ACHN (cell line): Measurements from ENCODE around the gene TBC1D22A.

Source experiments
- DNase-seq: peaks from one replicate; pipeline ENCODE4 v3.0.0-alpha.2; 2015
- in situ Hi-C: cut with HindIII; loops from 2 replicates; pipeline ENCODE4 v1.10.0; 2017; ENCODE audit warnings: low sequenced_read_pairs, low pct_ligation_motif_present, low pct_unique_long_range_greater_than_20kb

Gene TBC1D22A

GRCh38 chr22:47011859-47012258 is 249.4 kb downstream of the TBC1D22A start:
- in situ Hi-C loops, result no loop called here

GRCh38 chr22:47012589-47013370 is 250.3 kb downstream of the TBC1D22A start:
- in situ Hi-C loops, result no loop called here
- peak; percentile 6 for DNase-seq

More at GRCh38 chr22:47011859-47012258, 249.4 kb downstream of the TBC1D22A start:
- no peak for DNase-seq

- no peak for DNase-seq
- in situ Hi-C loops, result no loop called here
Measured at GRCh38 chr22:47013861-47014635, 251.6 kb downstream of the TBC1D22A start.

GRCh38 chr22:47014636-47015345 is 252.3 kb downstream of the TBC1D22A start:
- no peak for DNase-seq
- in situ Hi-C loops, result no loop called here

GRCh38 chr22:47015589-47016178 is 253.2 kb downstream of the TBC1D22A start:
- no peak for DNase-seq
- in situ Hi-C loops, result no loop called here

GRCh38 chr22:47016631-47017030 is 254.2 kb downstream of the TBC1D22A start:
- no peak for DNase-seq
- in situ Hi-C loops, result no loop called here

GRCh38 chr22:47017245-47017644 is 254.8 kb downstream of the TBC1D22A start:
- in situ Hi-C loops, result no loop called here
- DNase-seq, result no peak

- no peak for DNase-seq
- in situ Hi-C loops, result no loop called here
Measured at GRCh38 chr22:47018010-47018910, 255.8 kb downstream of the TBC1D22A start.

GRCh38 chr22:47019012-47019790 is 256.8 kb downstream of the TBC1D22A start:
- DNase-seq, result no peak

GRCh38 chr22:47020166-47020565 is 257.7 kb downstream of the TBC1D22A start:
- DNase-seq, result no peak
- in situ Hi-C loops, result no loop called here

More at GRCh38 chr22:47019012-47019790, 256.8 kb downstream of the TBC1D22A start:
- in situ Hi-C loops, result no loop called here

GRCh38 chr22:47021371-47022074 is 259.1 kb downstream of the TBC1D22A start:
- in situ Hi-C loops, result no loop called here

GRCh38 chr22:47022075-47022473 is 259.6 kb downstream of the TBC1D22A start:
- in situ Hi-C loops, result no loop called here

More at GRCh38 chr22:47021371-47022074, 259.1 kb downstream of the TBC1D22A start:
- DNase-seq, result no peak

GRCh38 chr22:47022475-47022874 is 260.0 kb downstream of the TBC1D22A start:
- in situ Hi-C loops, result no loop called here

More at GRCh38 chr22:47022075-47022473, 259.6 kb downstream of the TBC1D22A start:
- DNase-seq, result no peak

GRCh38 chr22:47023871-47024270 is 261.4 kb downstream of the TBC1D22A start:
- DNase-seq, result no peak
- in situ Hi-C loops, result no loop called here

More at GRCh38 chr22:47022475-47022874, 260.0 kb downstream of the TBC1D22A start:
- DNase-seq, result no peak

GRCh38 chr22:47027766-47028165 is 265.3 kb downstream of the TBC1D22A start:
- DNase-seq, result no peak
- in situ Hi-C loops, result no loop called here

GRCh38 chr22:47029244-47030074 is 267.0 kb downstream of the TBC1D22A start:
- in situ Hi-C loops, result no loop called here
- DNase-seq, result no peak
